Measurements from ENCODE around the gene PARD3. TPM values are rescaled to one million over a fixed set of nuclear protein-coding genes. Genes with fewer than 3 reads are reported as not detected.

Gene PARD3
- total RNA-seq, 1 donor from 2014 or later: 98.2 TPM

- peaks cover 3% of the 10 kb centered on the region for H3K36me3 ChIP-seq (ENCODE audit: control insufficient read depth, insufficient read depth, low read length)
- no peak overlapping the region for H3K4me3 ChIP-seq (ENCODE audit: low read depth, low read length)
- TF ChIP-seq CTCF (IDR thresholded peaks at IDR 0.05; ENCODE audit: insufficient read depth, low read length, severe bottlenecking): no peak
- H3K27me3 ChIP-seq (ENCODE audit: control insufficient read depth, insufficient read depth, low read length): no peaks in the 10 kb centered on the region
- FAIRE-seq (no peak), DNase-seq (ENCODE audit: low read depth) (no peak)
These were observed 434.2 kb downstream of the PARD3 start for GRCh38 chr10:34380856-34381255.

GRCh38 chr10:34378297-34378696 lies 436.8 kb downstream of the PARD3 start:
- Histone ChIP-seq H3K27me3 (ENCODE audit: control insufficient read depth, insufficient read depth, low read length) (no peaks in the 10 kb centered on the region), H3K4me3 (ENCODE audit: low read depth, low read length) (no peak overlapping the region), H3K36me3 (ENCODE audit: control insufficient read depth, insufficient read depth, low read length) (peaks cover 3% of the 10 kb centered on the region)
- DNase-seq (ENCODE audit: low read depth) (no peak), FAIRE-seq (no peak)
- TF ChIP-seq CTCF (IDR thresholded peaks at IDR 0.05; ENCODE audit: insufficient read depth, low read length, severe bottlenecking): no peak

GRCh38 chr10:34377833-34378232 lies 437.3 kb downstream of the PARD3 start:
- no peak for TF ChIP-seq CTCF (IDR thresholded peaks at IDR 0.05; ENCODE audit: insufficient read depth, low read length, severe bottlenecking)
- FAIRE-seq: no peak
- no peaks in the 10 kb centered on the region for H3K27me3 ChIP-seq (ENCODE audit: control insufficient read depth, insufficient read depth, low read length)
- peaks cover 3% of the 10 kb centered on the region for H3K36me3 ChIP-seq (ENCODE audit: control insufficient read depth, insufficient read depth, low read length)
- DNase-seq (ENCODE audit: low read depth): no peak
- H3K4me3 ChIP-seq (ENCODE audit: low read depth, low read length): no peak overlapping the region

- no peaks in the 10 kb centered on the region for H3K27me3 ChIP-seq (ENCODE audit: control insufficient read depth, insufficient read depth, low read length)
- H3K4me3 ChIP-seq (ENCODE audit: low read depth, low read length): no peak overlapping the region
- FAIRE-seq (no peak), DNase-seq (ENCODE audit: low read depth) (no peak)
- no peaks in the 10 kb centered on the region for H3K36me3 ChIP-seq (ENCODE audit: control insufficient read depth, insufficient read depth, low read length)
- TF ChIP-seq CTCF (IDR thresholded peaks at IDR 0.05; ENCODE audit: insufficient read depth, low read length, severe bottlenecking): no peak
These were observed 440.6 kb downstream of the PARD3 start for GRCh38 chr10:34374356-34375045.

GRCh38 chr10:34373211-34373610 lies 441.9 kb downstream of the PARD3 start:
- FAIRE-seq (no peak), DNase-seq (ENCODE audit: low read depth) (no peak)
- no peak for TF ChIP-seq CTCF (IDR thresholded peaks at IDR 0.05; ENCODE audit: insufficient read depth, low read length, severe bottlenecking)
- H3K27me3 ChIP-seq (ENCODE audit: control insufficient read depth, insufficient read depth, low read length): no peaks in the 10 kb centered on the region
- no peak overlapping the region for H3K4me3 ChIP-seq (ENCODE audit: low read depth, low read length)
- no peaks in the 10 kb centered on the region for H3K36me3 ChIP-seq (ENCODE audit: control insufficient read depth, insufficient read depth, low read length)

GRCh38 chr10:34372509-34372908 lies 442.6 kb downstream of the PARD3 start:
- no peak for DNase-seq (ENCODE audit: low read depth)
- TF ChIP-seq CTCF (IDR thresholded peaks at IDR 0.05; ENCODE audit: insufficient read depth, low read length, severe bottlenecking): no peak
- FAIRE-seq: no peak
- H3K36me3 ChIP-seq (ENCODE audit: control insufficient read depth, insufficient read depth, low read length): no peaks in the 10 kb centered on the region
- no peaks in the 10 kb centered on the region for H3K27me3 ChIP-seq (ENCODE audit: control insufficient read depth, insufficient read depth, low read length)
- no peak overlapping the region for H3K4me3 ChIP-seq (ENCODE audit: low read depth, low read length)
